Neural cell (in vitro differentiated cells): Measurements from ENCODE around the gene RNF41. TPM values are rescaled to one million over a fixed set of nuclear protein-coding genes. Genes with fewer than 3 reads are reported as not detected.

Experiments
- H2AFZ ChIP-seq: fragments of 200-600, 300-800 bp; sonication (generic), shearing (Covaris generic); 2 replicates; pipeline ENCODE4 v1.6.0; 2014; ENCODE audit warnings: low read depth, mild to moderate bottlenecking, antibody characterized with exemption, low read length, moderate library complexity
- H3F3A ChIP-seq: fragments of 200-600 bp; shearing (Covaris generic); 2 replicates; pipeline ENCODE4 v1.6.1; 2016; ENCODE audit warnings: mild to moderate bottlenecking, moderate library complexity, mixed read lengths, antibody characterized with exemption, low read length; ENCODE audit not compliant: insufficient read depth, poor library complexity, severe bottlenecking
- H3K27ac ChIP-seq: fragments of 200-600, 300-800 bp; sonication (generic), shearing (Covaris generic); 2 replicates; pipeline ENCODE4 v1.5.1; 2014; ENCODE audit warnings: mild to moderate bottlenecking, low read length, moderate library complexity
- H3K27me3 ChIP-seq: fragments of 300-800, 200-600 bp; sonication (generic), shearing (Covaris generic); 2 replicates; pipeline ENCODE4 v1.6.0; 2014; ENCODE audit warnings: mild to moderate bottlenecking, low read depth, low read length, moderate library complexity; ENCODE audit not compliant: insufficient read depth
- H3K36me3 ChIP-seq: fragments of 300-800, 200-600 bp; sonication (generic), shearing (Covaris generic); 2 replicates; pipeline ENCODE4 v1.5.1; 2014; ENCODE audit warnings: mild to moderate bottlenecking, antibody characterized with exemption, low read length, moderate library complexity; ENCODE audit not compliant: insufficient read depth
- H3K4me2 ChIP-seq: fragments of 300-800, 200-600 bp; sonication (generic), shearing (Covaris generic); 2 replicates; pipeline ENCODE4 v1.6.0; 2014; ENCODE audit warnings: mild to moderate bottlenecking, low read length
- H3K4me3 ChIP-seq: fragments of 300-800, 200-600 bp; sonication (generic), shearing (Covaris generic); 2 replicates; pipeline ENCODE4 v1.5.1; 2014; ENCODE audit warnings: mild to moderate bottlenecking, low read length, moderate library complexity
- H3K79me2 ChIP-seq: fragments of 200-600 bp; shearing (Covaris generic); replicated peaks from 2 replicates; pipeline ENCODE4 v1.6.0; 2014; ENCODE audit warnings: mild to moderate bottlenecking, low read length, moderate library complexity; ENCODE audit not compliant: insufficient read depth
- H3K9ac ChIP-seq: fragments of 300-800, 200-600 bp; sonication (generic), shearing (Covaris generic); 2 replicates; pipeline ENCODE4 v1.6.1; 2016; ENCODE audit warnings: mild to moderate bottlenecking, low read length, mixed read lengths
- H3K9me2 ChIP-seq: fragments of 200-600 bp; shearing (Covaris generic); 2 replicates; pipeline ENCODE4 v1.6.1; 2016; ENCODE audit warnings: mild to moderate bottlenecking, low read length, mixed read lengths; ENCODE audit not compliant: insufficient read depth
- H3K9me3 ChIP-seq: fragments of 200-600, 300-800 bp; sonication (generic), shearing (Covaris generic); 2 replicates; pipeline ENCODE4 v1.6.1; 2016; ENCODE audit warnings: mild to moderate bottlenecking, mixed run types, low read length, moderate library complexity, mixed read lengths
- H4K20me1 ChIP-seq: fragments of 200-600 bp; shearing (Covaris generic); 2 replicates; pipeline ENCODE4 v1.6.1; 2016; ENCODE audit warnings: mild to moderate bottlenecking, mixed run types; ENCODE audit not compliant: insufficient read depth
- EP300 ChIP-seq: fragments of 450-650 bp; conservative IDR thresholded peaks from 2 replicates; pipeline ENCODE4 v1.6.1; 2014; ENCODE audit warnings: antibody characterized with exemption, mild to moderate bottlenecking, moderate library complexity; ENCODE audit not compliant: poor library complexity, severe bottlenecking
- EZH2 ChIP-seq: fragments of 200-600, 300-800 bp; shearing (Covaris generic), sonication (generic); IDR thresholded peaks from 2 replicates; pipeline ENCODE4 v1.6.1; 2014; ENCODE audit warnings: antibody characterized with exemption, low read length, borderline replicate concordance, mild to moderate bottlenecking; ENCODE audit not compliant: insufficient read depth, poor library complexity, severe bottlenecking
- MXI1 ChIP-seq: fragments of 450-650 bp; conservative IDR thresholded peaks from 2 replicates; pipeline ENCODE4 v1.6.1; 2014; ENCODE audit warnings: antibody characterized with exemption, mild to moderate bottlenecking; ENCODE audit not compliant: poor library complexity, severe bottlenecking
- POLR2AphosphoS5 ChIP-seq: IDR thresholded peaks from 2 replicates; pipeline ENCODE4 v1.6.1; 2012
- RAD21 ChIP-seq: fragments of 450-650 bp; conservative IDR thresholded peaks from 2 replicates; pipeline ENCODE4 v1.6.1; 2014; ENCODE audit warnings: antibody characterized with exemption, mild to moderate bottlenecking, moderate library complexity
- SMC3 ChIP-seq: fragments of 450-650 bp; conservative IDR thresholded peaks from 2 replicates; pipeline ENCODE4 v1.6.1; 2014; ENCODE audit warnings: antibody characterized with exemption, mild to moderate bottlenecking, moderate library complexity; ENCODE audit not compliant: poor library complexity
- TAF1 ChIP-seq: IDR thresholded peaks from 2 replicates; pipeline ENCODE4 v1.6.1; 2012; ENCODE audit warnings: low read depth
- polyA plus RNA-seq: library from polyadenylated mRNA; depleted of rRNA; stranded (reverse); fragments of >200 nt; gene quantifications from 2 replicates; pipeline ENCODE4 v1.2.3, GENCODE V29; 2014
- TF ChIP-seq, protein P1 (sequence below): fragments of 450-650 bp; IDR thresholded peaks from 2 replicates; pipeline ENCODE4 v1.5.1; 2014; ENCODE audit warnings: antibody characterized with exemption, mild to moderate bottlenecking, moderate library complexity; ENCODE audit not compliant: poor library complexity, severe bottlenecking
- TF ChIP-seq, protein P2 (sequence below): IDR thresholded peaks from 2 replicates; pipeline ENCODE4 v1.6.1; 2012; ENCODE audit warnings: borderline replicate concordance

The RNF41 gene
- polyA plus RNA-seq, 1 donor from 2014 or later, result 108 TPM

- H3K4me3 ChIP-seq, result peak overlapping the region; percentile 74
- peak overlapping the region; percentile 71 for H3K4me2 ChIP-seq
- no peaks in the 10 kb centered on the region for H3K36me3 ChIP-seq
- no peaks in the 10 kb centered on the region for H3K9me2 ChIP-seq
- no peaks in the 10 kb centered on the region for H3K9me3 ChIP-seq
- TF ChIP-seq EP300 (no peak), SMC3 (no peak), RAD21 (no peak), POLR2AphosphoS5 (no peak), EZH2 (no peak), MXI1 (no peak), TAF1 (no peak)
- TF ChIP-seq, protein P1, sequence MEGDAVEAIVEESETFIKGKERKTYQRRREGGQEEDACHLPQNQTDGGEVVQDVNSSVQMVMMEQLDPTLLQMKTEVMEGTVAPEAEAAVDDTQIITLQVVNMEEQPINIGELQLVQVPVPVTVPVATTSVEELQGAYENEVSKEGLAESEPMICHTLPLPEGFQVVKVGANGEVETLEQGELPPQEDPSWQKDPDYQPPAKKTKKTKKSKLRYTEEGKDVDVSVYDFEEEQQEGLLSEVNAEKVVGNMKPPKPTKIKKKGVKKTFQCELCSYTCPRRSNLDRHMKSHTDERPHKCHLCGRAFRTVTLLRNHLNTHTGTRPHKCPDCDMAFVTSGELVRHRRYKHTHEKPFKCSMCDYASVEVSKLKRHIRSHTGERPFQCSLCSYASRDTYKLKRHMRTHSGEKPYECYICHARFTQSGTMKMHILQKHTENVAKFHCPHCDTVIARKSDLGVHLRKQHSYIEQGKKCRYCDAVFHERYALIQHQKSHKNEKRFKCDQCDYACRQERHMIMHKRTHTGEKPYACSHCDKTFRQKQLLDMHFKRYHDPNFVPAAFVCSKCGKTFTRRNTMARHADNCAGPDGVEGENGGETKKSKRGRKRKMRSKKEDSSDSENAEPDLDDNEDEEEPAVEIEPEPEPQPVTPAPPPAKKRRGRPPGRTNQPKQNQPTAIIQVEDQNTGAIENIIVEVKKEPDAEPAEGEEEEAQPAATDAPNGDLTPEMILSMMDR, result no peak
- TF ChIP-seq, protein P2, sequence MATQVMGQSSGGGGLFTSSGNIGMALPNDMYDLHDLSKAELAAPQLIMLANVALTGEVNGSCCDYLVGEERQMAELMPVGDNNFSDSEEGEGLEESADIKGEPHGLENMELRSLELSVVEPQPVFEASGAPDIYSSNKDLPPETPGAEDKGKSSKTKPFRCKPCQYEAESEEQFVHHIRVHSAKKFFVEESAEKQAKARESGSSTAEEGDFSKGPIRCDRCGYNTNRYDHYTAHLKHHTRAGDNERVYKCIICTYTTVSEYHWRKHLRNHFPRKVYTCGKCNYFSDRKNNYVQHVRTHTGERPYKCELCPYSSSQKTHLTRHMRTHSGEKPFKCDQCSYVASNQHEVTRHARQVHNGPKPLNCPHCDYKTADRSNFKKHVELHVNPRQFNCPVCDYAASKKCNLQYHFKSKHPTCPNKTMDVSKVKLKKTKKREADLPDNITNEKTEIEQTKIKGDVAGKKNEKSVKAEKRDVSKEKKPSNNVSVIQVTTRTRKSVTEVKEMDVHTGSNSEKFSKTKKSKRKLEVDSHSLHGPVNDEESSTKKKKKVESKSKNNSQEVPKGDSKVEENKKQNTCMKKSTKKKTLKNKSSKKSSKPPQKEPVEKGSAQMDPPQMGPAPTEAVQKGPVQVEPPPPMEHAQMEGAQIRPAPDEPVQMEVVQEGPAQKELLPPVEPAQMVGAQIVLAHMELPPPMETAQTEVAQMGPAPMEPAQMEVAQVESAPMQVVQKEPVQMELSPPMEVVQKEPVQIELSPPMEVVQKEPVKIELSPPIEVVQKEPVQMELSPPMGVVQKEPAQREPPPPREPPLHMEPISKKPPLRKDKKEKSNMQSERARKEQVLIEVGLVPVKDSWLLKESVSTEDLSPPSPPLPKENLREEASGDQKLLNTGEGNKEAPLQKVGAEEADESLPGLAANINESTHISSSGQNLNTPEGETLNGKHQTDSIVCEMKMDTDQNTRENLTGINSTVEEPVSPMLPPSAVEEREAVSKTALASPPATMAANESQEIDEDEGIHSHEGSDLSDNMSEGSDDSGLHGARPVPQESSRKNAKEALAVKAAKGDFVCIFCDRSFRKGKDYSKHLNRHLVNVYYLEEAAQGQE, result no peak
- peaks cover 5% of the 10 kb centered on the region for H3K79me2 ChIP-seq
- H3F3A ChIP-seq, result peaks cover 5% of the 10 kb centered on the region
- H4K20me1 ChIP-seq, result no peaks in the 10 kb centered on the region
- peak overlapping the region; percentile 59 for H3K27ac ChIP-seq
- peak overlapping the region; percentile 75 for H3K9ac ChIP-seq
- peak overlapping the region; percentile 49 for H2AFZ ChIP-seq
- H3K27me3 ChIP-seq, result no peaks in the 10 kb centered on the region
Observed at GRCh38 chr12:56224954-56225353, 3.2 kb upstream of the RNF41 start.

GRCh38 chr12:56224102-56224701 lies 2.5 kb upstream of the RNF41 start, which contains the start of gene NABP2:
TSS of gene NABP2 (plus strand) at chr12:56224342. CDS start at chr12:56224857, 515 bp downstream.
- peaks cover 9% of the 10 kb centered on the region for H3K79me2 ChIP-seq
- no peaks in the 10 kb centered on the region for H3K36me3 ChIP-seq
- H3K4me2 ChIP-seq, result peak within 1 kb of the TSS; percentile 71
- no peaks in the 10 kb centered on the region for H4K20me1 ChIP-seq
- peak within 1 kb of the TSS; percentile 75 for H3K9ac ChIP-seq
- peak; percentile 87 for TF ChIP-seq MXI1
- TF ChIP-seq RAD21, result peak; percentile 75
- TF ChIP-seq EZH2, result no peak
- peak; percentile 46 for TF ChIP-seq EP300
- peak; percentile 68 for TF ChIP-seq POLR2AphosphoS5
- TF ChIP-seq, protein P2, result peak; percentile 96
- TF ChIP-seq, protein P1, result peak; percentile 99
- TF ChIP-seq SMC3, result peak; percentile 89
- TF ChIP-seq TAF1, result peak; percentile 86
- no peaks in the 10 kb centered on the region for H3K27me3 ChIP-seq
- no peaks in the 10 kb centered on the region for H3K9me3 ChIP-seq
- peaks cover 5% of the 10 kb centered on the region for H3F3A ChIP-seq
- peak within 1 kb of the TSS; percentile 59 for H3K27ac ChIP-seq
- no peaks in the 10 kb centered on the region for H3K9me2 ChIP-seq
- H3K4me3 ChIP-seq, result peak within 1 kb of the TSS; percentile 74
- peak within 1 kb of the TSS; percentile 49 for H2AFZ ChIP-seq
